GM19099 (cell line): ENCODE results near the gene TNFRSF21.

Experiments used
- POLR2A ChIP-seq: IDR thresholded peaks from 3 replicates; pipeline ENCODE4 v1.6.1; 2011; ENCODE audit warnings: low read depth; ENCODE audit not compliant: insufficient read length; ENCODE audit errors: extremely low read depth

Gene TNFRSF21

GRCh38 chr6:47248446-47248845 is 61.3 kb downstream of the TNFRSF21 start:
- no peak for TF ChIP-seq POLR2A

- peak; percentile 17 for TF ChIP-seq POLR2A
Observed at GRCh38 chr6:47247227-47247797, 62.4 kb downstream of the TNFRSF21 start.

- TF ChIP-seq POLR2A, result no peak
Observed at GRCh38 chr6:47246551-47246950, 63.2 kb downstream of the TNFRSF21 start.

GRCh38 chr6:47245745-47246371 is 63.8 kb downstream of the TNFRSF21 start:
- no peak for TF ChIP-seq POLR2A

GRCh38 chr6:47242483-47243386 is 67.0 kb downstream of the TNFRSF21 start:
- peak; percentile 44 for TF ChIP-seq POLR2A

GRCh38 chr6:47241742-47242482 is 67.8 kb downstream of the TNFRSF21 start:
- TF ChIP-seq POLR2A, result no peak

- no peak for TF ChIP-seq POLR2A
Observed at GRCh38 chr6:47240277-47240890, 69.3 kb downstream of the TNFRSF21 start.

- TF ChIP-seq POLR2A, result no peak
Observed at GRCh38 chr6:47239546-47239945, 70.2 kb downstream of the TNFRSF21 start.

- no peak for TF ChIP-seq POLR2A
Observed at GRCh38 chr6:47238456-47238995, 71.2 kb downstream of the TNFRSF21 start.

GRCh38 chr6:47237196-47237595 is 72.5 kb downstream of the TNFRSF21 start:
- no peak for TF ChIP-seq POLR2A

- no peak for TF ChIP-seq POLR2A
Observed at GRCh38 chr6:47235964-47236760, 73.5 kb downstream of the TNFRSF21 start.

- TF ChIP-seq POLR2A, result no peak
Observed at GRCh38 chr6:47235421-47235820, 74.3 kb downstream of the TNFRSF21 start.

- no peak for TF ChIP-seq POLR2A
Observed at GRCh38 chr6:47234266-47234933, 75.3 kb downstream of the TNFRSF21 start.
